ENCODE measurements around the gene SLC16A3. TPM values are rescaled to one million over a fixed set of nuclear protein-coding genes. Genes with fewer than 3 reads are reported as not detected.

Gene SLC16A3
- polyA plus RNA-seq, 3 donors: 26.3 to 103 (median 35.3) TPM

- Histone ChIP-seq H3K4me3 (replicated peaks in 1 of 3; ENCODE audit: low read depth in 2 of 3, low read length in 3 of 3) (no peak overlapping the region), H2AFZ (ENCODE audit: insufficient read depth, low read depth, low read length, poor library complexity, severe bottlenecking) (no peak overlapping the region), H3K4me1 (ENCODE audit: control insufficient read depth in 1 of 2, insufficient read depth in 2 of 2, low read length in 2 of 2) (no peaks in the 10 kb centered on the region), H3K27ac (ENCODE audit: low read depth in 1 of 2, low read length in 2 of 2) (no peak overlapping the region), H3K4me2 (replicated peaks; ENCODE audit: extremely low read depth, low read length, poor library complexity, severe bottlenecking) (no peak overlapping the region), H3K27me3 (ENCODE audit: control insufficient read depth in 2 of 2, insufficient read depth in 2 of 2, low read length in 2 of 2) (no peaks in the 10 kb centered on the region), H3K9ac (ENCODE audit: insufficient read depth, low read length, poor library complexity, severe bottlenecking) (no peak overlapping the region), H3K9me3 (replicated peaks in 1 of 2; ENCODE audit: control insufficient read depth in 1 of 2, insufficient read depth in 1 of 2, low read length in 2 of 2) (no peaks in the 10 kb centered on the region), H4K20me1 (ENCODE audit: insufficient read depth, low read length) (peaks cover 94% of the 10 kb centered on the region), H3K36me3 (replicated peaks in 1 of 2; ENCODE audit: control insufficient read depth in 1 of 2, insufficient read depth in 2 of 2, low read length in 2 of 2) (peaks cover 83 to 87% of the 10 kb centered on the region in 2 donors), H3K79me2 (ENCODE audit: insufficient read depth, low read length) (peaks cover 81% of the 10 kb centered on the region)
- Mint-ChIP-seq H3K27me3 (ENCODE audit: low read depth in 3 of 3) (no peaks in the 10 kb centered on the region), H3K9me3 (peaks cover 0 to 4% (median 0%) of the 10 kb centered on the region in 7 donors), H3K27ac (peak overlapping the region in 1 of 7 donors; percentile 50), H3K36me3 (peaks cover 78 to 84% of the 10 kb centered on the region in 2 donors), H3K4me3 (no peak overlapping the region), H3K4me1 (peaks cover 8% of the 10 kb centered on the region)
- intact Hi-C loops (cut with micrococcal nuclease): no loop called here
- DNase-seq: no peak
- TF ChIP-seq, protein P1, sequence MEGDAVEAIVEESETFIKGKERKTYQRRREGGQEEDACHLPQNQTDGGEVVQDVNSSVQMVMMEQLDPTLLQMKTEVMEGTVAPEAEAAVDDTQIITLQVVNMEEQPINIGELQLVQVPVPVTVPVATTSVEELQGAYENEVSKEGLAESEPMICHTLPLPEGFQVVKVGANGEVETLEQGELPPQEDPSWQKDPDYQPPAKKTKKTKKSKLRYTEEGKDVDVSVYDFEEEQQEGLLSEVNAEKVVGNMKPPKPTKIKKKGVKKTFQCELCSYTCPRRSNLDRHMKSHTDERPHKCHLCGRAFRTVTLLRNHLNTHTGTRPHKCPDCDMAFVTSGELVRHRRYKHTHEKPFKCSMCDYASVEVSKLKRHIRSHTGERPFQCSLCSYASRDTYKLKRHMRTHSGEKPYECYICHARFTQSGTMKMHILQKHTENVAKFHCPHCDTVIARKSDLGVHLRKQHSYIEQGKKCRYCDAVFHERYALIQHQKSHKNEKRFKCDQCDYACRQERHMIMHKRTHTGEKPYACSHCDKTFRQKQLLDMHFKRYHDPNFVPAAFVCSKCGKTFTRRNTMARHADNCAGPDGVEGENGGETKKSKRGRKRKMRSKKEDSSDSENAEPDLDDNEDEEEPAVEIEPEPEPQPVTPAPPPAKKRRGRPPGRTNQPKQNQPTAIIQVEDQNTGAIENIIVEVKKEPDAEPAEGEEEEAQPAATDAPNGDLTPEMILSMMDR (IDR thresholded peaks at IDR 0.05): no peak
- WGBS (ENCODE audit: insufficient coverage): 98% methylated on average over 9 of the region's 14 CpGs
Observed at GRCh38 chr17:82256242-82256885, 27.5 kb downstream of the SLC16A3 start.

GRCh38 chr17:82257473-82257872 lies 28.6 kb downstream of the SLC16A3 start:
- Histone ChIP-seq H3K27me3 (ENCODE audit: control insufficient read depth in 2 of 2, insufficient read depth in 2 of 2, low read length in 2 of 2) (no peaks in the 10 kb centered on the region), H3K36me3 (replicated peaks in 1 of 2; ENCODE audit: control insufficient read depth in 1 of 2, insufficient read depth in 2 of 2, low read length in 2 of 2) (peaks cover 83 to 87% of the 10 kb centered on the region in 2 donors), H3K9me3 (replicated peaks in 1 of 2; ENCODE audit: control insufficient read depth in 1 of 2, insufficient read depth in 1 of 2, low read length in 2 of 2) (no peaks in the 10 kb centered on the region), H3K79me2 (ENCODE audit: insufficient read depth, low read length) (peaks cover 81% of the 10 kb centered on the region), H4K20me1 (ENCODE audit: insufficient read depth, low read length) (peaks cover 94% of the 10 kb centered on the region), H3K4me3 (replicated peaks in 1 of 3; ENCODE audit: low read depth in 2 of 3, low read length in 3 of 3) (no peak overlapping the region), H3K27ac (ENCODE audit: low read depth in 1 of 2, low read length in 2 of 2) (peak overlapping the region in 1 of 2 donors; percentile 41), H3K9ac (ENCODE audit: insufficient read depth, low read length, poor library complexity, severe bottlenecking) (no peak overlapping the region), H3K4me2 (replicated peaks; ENCODE audit: extremely low read depth, low read length, poor library complexity, severe bottlenecking) (no peak overlapping the region), H3K4me1 (ENCODE audit: control insufficient read depth in 1 of 2, insufficient read depth in 2 of 2, low read length in 2 of 2) (no peaks in the 10 kb centered on the region), H2AFZ (ENCODE audit: insufficient read depth, low read depth, low read length, poor library complexity, severe bottlenecking) (no peak overlapping the region)
- H3K36me3 Mint-ChIP-seq: peaks cover 78 to 84% of the 10 kb centered on the region in 2 donors
- no peak overlapping the region for H3K4me3 Mint-ChIP-seq
- peaks cover 0 to 3% (median 0%) of the 10 kb centered on the region in 7 donors for H3K9me3 Mint-ChIP-seq
- WGBS (ENCODE audit: insufficient coverage): 92% methylated on average over 5 of the region's 10 CpGs
- peak in 1 of 3 donors; percentile 43 for DNase-seq
- H3K27me3 Mint-ChIP-seq (ENCODE audit: low read depth in 3 of 3): no peaks in the 10 kb centered on the region
- H3K27ac Mint-ChIP-seq: peak overlapping the region in 4 of 7 donors; percentile 13 to 85 (median 66)
- peaks cover 8% of the 10 kb centered on the region for H3K4me1 Mint-ChIP-seq
- TF ChIP-seq, protein P1 (IDR thresholded peaks at IDR 0.05): no peak
- intact Hi-C loops (cut with micrococcal nuclease): no loop called here
